HepG2 (cell line): ENCODE measurements around the gene MBD5. TPM values are rescaled to one million over a fixed set of nuclear protein-coding genes. Genes with fewer than 3 reads are reported as not detected.

Source experiments
- EZH2 ChIP-seq: conservative IDR thresholded peaks from 2 replicates; pipeline ENCODE4 v1.6.1; 2012; ENCODE audit warnings: mild to moderate bottlenecking, low read depth, low read length, moderate library complexity
- HNRNPH1 ChIP-seq: fragments of 200-400 bp; formaldehyde crosslinking; optimal IDR thresholded peaks from 2 replicates; pipeline ENCODE3; 2017; ENCODE audit warnings: mild to moderate bottlenecking, low read depth, low read length
- HOXA5 ChIP-seq: sonication (generic); formaldehyde crosslinking; IDR thresholded peaks from 2 replicates; pipeline ENCODE4 v1.4.0; 2020; ENCODE audit warnings: missing genetic modification reagents
- KDM2A ChIP-seq: sonication (generic); formaldehyde crosslinking; IDR thresholded peaks from 2 replicates; pipeline ENCODE4 v1.4.0; 2020; ENCODE audit warnings: low read depth, missing genetic modification reagents, borderline replicate concordance
- KDM3A ChIP-seq: IDR thresholded peaks from 2 replicates; pipeline ENCODE4 v1.6.1; 2018; ENCODE audit warnings: low read depth, missing compliant biosample characterization
- MBD4 ChIP-seq: IDR thresholded peaks from 2 replicates; pipeline ENCODE4 v1.6.1; 2012; ENCODE audit warnings: low read length, inconsistent platforms, borderline replicate concordance
- MTF2 ChIP-seq: sonication (generic); formaldehyde crosslinking; IDR thresholded peaks from 2 replicates; pipeline ENCODE4 v1.5.0; 2020; ENCODE audit warnings: missing genetic modification reagents, borderline replicate concordance
- MZF1 ChIP-seq: sonication (generic); formaldehyde crosslinking; IDR thresholded peaks from 2 replicates; pipeline ENCODE4 v1.8.1; 2023; ENCODE audit warnings: mild to moderate bottlenecking, missing genetic modification reagents, borderline replicate concordance
- NFE2L2 ChIP-seq: fragments of 150-350 bp; IDR thresholded peaks from 2 replicates; pipeline ENCODE4 v1.6.1; 2014; ENCODE audit warnings: low read length
- NFKB2 ChIP-seq: sonication (generic); formaldehyde crosslinking; IDR thresholded peaks from 2 replicates; pipeline ENCODE4 v1.4.0; 2020; ENCODE audit warnings: missing genetic modification reagents, borderline replicate concordance
- PCBP2 ChIP-seq: fragments of 200-400 bp; formaldehyde crosslinking; optimal IDR thresholded peaks from 2 replicates; pipeline ENCODE3; 2018; ENCODE audit warnings: low read length, low read depth; ENCODE audit not compliant: poor library complexity, severe bottlenecking
- PHF21A ChIP-seq: sonication (generic); formaldehyde crosslinking; IDR thresholded peaks from 2 replicates; pipeline ENCODE4 v1.5.0; 2020; ENCODE audit warnings: mild to moderate bottlenecking, missing genetic modification reagents
- PHF8 ChIP-seq: sonication (generic); formaldehyde crosslinking; IDR thresholded peaks from 2 replicates; pipeline ENCODE4 v1.5.0; 2020; ENCODE audit warnings: missing genetic modification reagents
- RFX3 ChIP-seq: IDR thresholded peaks from 2 replicates; pipeline ENCODE4 v1.6.1; 2016; ENCODE audit warnings: missing biosample characterization, missing genetic modification reagents
- SALL2 ChIP-seq: sonication (generic); formaldehyde crosslinking; IDR thresholded peaks from 2 replicates; pipeline ENCODE4 v1.8.1; 2023; ENCODE audit warnings: mild to moderate bottlenecking, missing genetic modification reagents, inconsistent platforms
- SAP130 ChIP-seq: IDR thresholded peaks from 2 replicates; pipeline ENCODE4 v1.6.1; 2016; ENCODE audit warnings: low read depth
- YY1 ChIP-seq: IDR thresholded peaks from 2 replicates; pipeline ENCODE4 v1.6.1; 2011; ENCODE audit warnings: low read length, low read depth, moderate library complexity, mild to moderate bottlenecking; ENCODE audit not compliant: insufficient read depth, insufficient replicate concordance
- ZC3H4 ChIP-seq: sonication (generic); formaldehyde crosslinking; IDR thresholded peaks from 2 replicates; pipeline ENCODE4 v1.4.0; 2020; ENCODE audit warnings: missing genetic modification reagents, borderline replicate concordance
- ZFAT ChIP-seq: sonication (generic); formaldehyde crosslinking; conservative IDR thresholded peaks from 2 replicates; pipeline ENCODE4 v1.8.1; 2023; ENCODE audit warnings: missing genetic modification reagents, inconsistent platforms
- ZNF17 ChIP-seq: sonication (generic); formaldehyde crosslinking; IDR thresholded peaks from 2 replicates; pipeline ENCODE4 v1.5.0; 2020; ENCODE audit warnings: mild to moderate bottlenecking, missing genetic modification reagents
- ZNF557 ChIP-seq: sonication (generic); formaldehyde crosslinking; IDR thresholded peaks from 2 replicates; pipeline ENCODE4 v1.4.0; 2020; ENCODE audit warnings: missing genetic modification reagents
- ZNF703 ChIP-seq: sonication (generic); formaldehyde crosslinking; IDR thresholded peaks from 2 replicates; pipeline ENCODE4 v1.5.1; 2020; ENCODE audit warnings: missing genetic modification reagents, mild to moderate bottlenecking, moderate library complexity, borderline replicate concordance
- ZNF773 ChIP-seq: sonication (generic); formaldehyde crosslinking; IDR thresholded peaks from 2 replicates; pipeline ENCODE4 v1.4.0; 2020; ENCODE audit warnings: missing genetic modification reagents, borderline replicate concordance
- ZNF841 ChIP-seq: sonication (generic); formaldehyde crosslinking; IDR thresholded peaks from 2 replicates; pipeline ENCODE4 v1.8.1; 2023; ENCODE audit warnings: missing genetic modification reagents, borderline replicate concordance
- polyA plus RNA-seq, 8 experiments: library from polyadenylated mRNA; depleted of rRNA in 3 of 8; stranded (reverse) in 7 of 8; unstranded in 1 of 8; fragments of >200 nt; fragmentation: Illumina TruSeq in 4 of 8; extraction: Trizol in 4 of 8; gene quantifications; 2 replicates each; pipeline versions ENCODE4 v1.2.1 to v1.2.3, GENCODE V29; 2011 to 2016; ENCODE audit warnings: low read depth in 4 of 8, missing spikeins in 1 of 8, mixed read lengths in 1 of 8; ENCODE audit not compliant: insufficient read depth in 1 of 8
- total RNA-seq, 5 experiments: library from RNA; depleted of rRNA; stranded (reverse); fragments of >200 nt; fragmentation: Illumina TruSeq; extraction: Trizol; gene quantifications; 2 replicates each; pipeline ENCODE4 v1.2.3, GENCODE V29; 2016; ENCODE audit warnings: low read depth in 1 of 5
- TF ChIP-seq, protein P1 (sequence below): sonication (generic); formaldehyde crosslinking; IDR thresholded peaks from 2 replicates; pipeline ENCODE4 v1.4.0; 2020; ENCODE audit warnings: low read depth, mild to moderate bottlenecking, missing genetic modification reagents
- TF ChIP-seq, protein P2 (sequence below): sonication (generic); formaldehyde crosslinking; conservative IDR thresholded peaks from 2 replicates; pipeline ENCODE4 v1.8.0; 2022; ENCODE audit warnings: missing genetic modification reagents
- TF ChIP-seq, protein P3 (sequence below): sonication (generic); formaldehyde crosslinking; IDR thresholded peaks from 2 replicates; pipeline ENCODE4 v1.4.0; 2020; ENCODE audit warnings: mild to moderate bottlenecking, missing genetic modification reagents

MBD5 gene
- total and polyA plus RNA-seq, 2 of the 13 experiments (the other 11 are each of a cell fraction or from before 2014, with no cell fraction given): 13.5 to 26.4 TPM

DNA sequence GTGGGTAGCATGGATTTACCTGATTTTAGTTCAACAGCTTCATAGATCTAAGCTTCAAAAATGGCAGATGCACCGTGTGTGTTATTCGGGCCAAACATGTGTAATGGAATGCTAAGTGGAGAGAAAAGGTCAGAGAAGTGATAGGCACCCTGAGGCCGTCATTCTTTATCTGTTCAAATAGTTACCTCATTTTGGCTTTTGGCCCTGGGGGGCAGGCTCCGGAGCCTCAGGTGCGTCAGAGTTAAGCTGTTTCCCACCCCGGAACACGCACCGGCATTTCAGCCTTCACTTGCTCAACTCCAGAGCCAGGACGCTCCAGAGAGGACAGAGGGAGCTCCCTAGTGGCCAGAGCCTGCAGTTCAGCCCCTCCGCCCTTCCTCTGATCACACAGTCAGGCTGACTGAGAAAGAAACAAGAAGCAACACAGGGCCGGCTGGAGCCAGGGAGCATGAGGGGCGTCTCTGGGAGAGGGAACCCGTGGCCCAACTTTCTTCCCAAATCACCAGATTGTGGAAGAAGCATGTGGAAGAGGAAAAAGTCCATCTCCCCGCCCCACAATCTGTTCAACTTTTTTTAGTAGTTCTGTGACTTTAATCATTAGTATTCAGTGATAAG is 488.5 kb downstream of the MBD5 start (continued):
- peak; percentile 42; the same call in 1 of the 2 replicates for TF ChIP-seq PHF8
- TF ChIP-seq RFX3 (CRISPR knock-in tag): no peak
- TF ChIP-seq ZNF557 (CRISPR knock-in tag): no peak
- no peak for TF ChIP-seq HOXA5 (CRISPR knock-in tag)
- peak; percentile 87 for TF ChIP-seq SALL2 (CRISPR knock-in tag)
- TF ChIP-seq, protein P1, sequence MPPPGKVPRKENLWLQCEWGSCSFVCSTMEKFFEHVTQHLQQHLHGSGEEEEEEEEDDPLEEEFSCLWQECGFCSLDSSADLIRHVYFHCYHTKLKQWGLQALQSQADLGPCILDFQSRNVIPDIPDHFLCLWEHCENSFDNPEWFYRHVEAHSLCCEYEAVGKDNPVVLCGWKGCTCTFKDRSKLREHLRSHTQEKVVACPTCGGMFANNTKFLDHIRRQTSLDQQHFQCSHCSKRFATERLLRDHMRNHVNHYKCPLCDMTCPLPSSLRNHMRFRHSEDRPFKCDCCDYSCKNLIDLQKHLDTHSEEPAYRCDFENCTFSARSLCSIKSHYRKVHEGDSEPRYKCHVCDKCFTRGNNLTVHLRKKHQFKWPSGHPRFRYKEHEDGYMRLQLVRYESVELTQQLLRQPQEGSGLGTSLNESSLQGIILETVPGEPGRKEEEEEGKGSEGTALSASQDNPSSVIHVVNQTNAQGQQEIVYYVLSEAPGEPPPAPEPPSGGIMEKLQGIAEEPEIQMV (CRISPR knock-in tag): peak; percentile 54; the same call in 1 of the 2 replicates
- TF ChIP-seq MBD4: no peak
- no peak for TF ChIP-seq ZNF773
- TF ChIP-seq, protein P2, sequence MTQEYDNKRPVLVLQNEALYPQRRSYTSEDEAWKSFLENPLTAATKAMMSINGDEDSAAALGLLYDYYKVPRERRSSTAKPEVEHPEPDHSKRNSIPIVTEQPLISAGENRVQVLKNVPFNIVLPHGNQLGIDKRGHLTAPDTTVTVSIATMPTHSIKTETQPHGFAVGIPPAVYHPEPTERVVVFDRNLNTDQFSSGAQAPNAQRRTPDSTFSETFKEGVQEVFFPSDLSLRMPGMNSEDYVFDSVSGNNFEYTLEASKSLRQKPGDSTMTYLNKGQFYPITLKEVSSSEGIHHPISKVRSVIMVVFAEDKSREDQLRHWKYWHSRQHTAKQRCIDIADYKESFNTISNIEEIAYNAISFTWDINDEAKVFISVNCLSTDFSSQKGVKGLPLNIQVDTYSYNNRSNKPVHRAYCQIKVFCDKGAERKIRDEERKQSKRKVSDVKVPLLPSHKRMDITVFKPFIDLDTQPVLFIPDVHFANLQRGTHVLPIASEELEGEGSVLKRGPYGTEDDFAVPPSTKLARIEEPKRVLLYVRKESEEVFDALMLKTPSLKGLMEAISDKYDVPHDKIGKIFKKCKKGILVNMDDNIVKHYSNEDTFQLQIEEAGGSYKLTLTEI: no peak
- no peak for TF ChIP-seq ZC3H4 (CRISPR knock-in tag)
- TF ChIP-seq MZF1 (CRISPR knock-in tag): no peak
- TF ChIP-seq SAP130 (CRISPR knock-in tag): peak; percentile 72
- TF ChIP-seq, protein P3, sequence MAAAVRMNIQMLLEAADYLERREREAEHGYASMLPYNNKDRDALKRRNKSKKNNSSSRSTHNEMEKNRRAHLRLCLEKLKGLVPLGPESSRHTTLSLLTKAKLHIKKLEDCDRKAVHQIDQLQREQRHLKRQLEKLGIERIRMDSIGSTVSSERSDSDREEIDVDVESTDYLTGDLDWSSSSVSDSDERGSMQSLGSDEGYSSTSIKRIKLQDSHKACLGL (CRISPR knock-in tag): no peak; the same call in 1 of the 2 replicates
- TF ChIP-seq ZFAT (CRISPR knock-in tag): no peak
- no peak for TF ChIP-seq ZNF17
- TF ChIP-seq NFKB2 (CRISPR knock-in tag): peak; percentile 88; the same call in 1 of the 2 replicates
- TF ChIP-seq HNRNPH1: peak; percentile 48
- TF ChIP-seq ZNF841 (CRISPR knock-in tag): no peak
- TF ChIP-seq YY1: peak; percentile 78
- TF ChIP-seq NFE2L2: no peak; the same call in 1 of the 2 replicates
- no peak; the same call in 1 of the 2 replicates for TF ChIP-seq MTF2 (CRISPR knock-in tag)
- peak; percentile 96 for TF ChIP-seq KDM3A
- no peak for TF ChIP-seq PHF21A
- TF ChIP-seq ZNF703: no peak
- TF ChIP-seq PCBP2: no peak
- TF ChIP-seq EZH2: no peak
- peak; percentile 91 for TF ChIP-seq KDM2A (CRISPR knock-in tag)
